LNCAP (cell line): ENCODE results near the gene FAM151B.

Source experiments
- CTCF ChIP-seq: fragments of 450-650 bp; IDR thresholded peaks from 2 replicates; pipeline ENCODE4 v1.5.1; 2017; ENCODE audit warnings: mild to moderate bottlenecking

The FAM151B gene

DNA sequence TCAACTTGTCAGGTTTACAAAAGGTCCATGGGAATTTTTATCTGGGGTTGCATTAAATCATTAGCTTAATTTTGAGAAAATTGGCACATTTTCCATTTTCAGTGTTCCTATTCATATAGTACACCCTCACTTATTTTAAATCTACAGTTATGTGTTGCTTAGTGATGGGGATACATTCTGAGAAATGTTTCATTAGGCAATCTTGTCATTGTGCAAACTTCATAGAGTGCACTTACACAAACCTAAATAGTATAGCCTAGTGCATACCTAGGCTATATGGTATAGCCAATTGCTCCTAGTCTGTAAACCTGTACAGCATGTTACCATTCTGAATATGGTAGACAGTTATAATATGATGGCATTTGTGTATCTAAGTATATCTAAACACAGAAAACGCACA is 19.8 kb upstream of the FAM151B start:
- no peak for TF ChIP-seq CTCF

DNA sequence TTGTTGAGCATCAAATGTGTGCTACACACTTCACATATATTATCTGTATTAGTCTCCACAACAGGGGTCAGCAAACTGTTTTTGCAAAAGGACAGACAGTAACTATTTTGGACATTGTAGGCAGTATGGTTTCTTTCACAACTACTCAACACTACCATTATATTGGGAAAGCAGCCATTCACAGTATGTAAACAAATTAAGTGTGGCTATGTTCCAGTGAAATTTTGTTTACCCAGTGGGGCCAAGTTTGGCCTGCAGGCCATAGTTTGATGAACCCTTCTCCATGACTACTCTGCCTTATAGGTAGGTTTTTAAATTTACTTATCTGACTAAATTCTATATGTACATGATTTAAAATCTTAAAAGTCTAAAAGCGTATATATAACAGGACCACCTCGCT is 13.0 kb upstream of the FAM151B start:
- no peak for TF ChIP-seq CTCF

- no peak for TF ChIP-seq CTCF
These were observed 8.2 kb upstream of the FAM151B start for GRCh38 chr5:80479713-80480112.

DNA sequence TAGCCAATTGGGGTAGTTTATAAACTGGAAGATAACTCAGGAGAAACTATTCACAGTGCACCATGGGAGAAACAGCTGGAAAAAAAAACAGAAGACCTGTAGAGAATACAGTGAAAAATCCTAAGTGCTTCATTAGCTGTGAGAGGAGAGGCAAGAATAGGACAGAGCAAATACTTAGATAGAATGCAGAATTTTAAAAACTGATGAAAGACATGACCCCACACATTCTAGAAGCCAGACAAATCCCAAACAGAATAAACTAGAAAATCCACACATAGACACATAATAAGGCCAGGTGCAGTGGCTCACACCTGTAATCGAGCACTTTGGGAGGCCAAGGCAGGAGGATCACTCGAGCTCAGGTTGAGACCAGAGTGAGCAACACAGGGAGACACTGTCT is 7.5 kb upstream of the FAM151B start:
- no peak for TF ChIP-seq CTCF

GRCh38 chr5:80481019-80481893 is 6.6 kb upstream of the FAM151B start:
- TF ChIP-seq CTCF = peak; percentile 85

- no peak for TF ChIP-seq CTCF
These were observed 5.3 kb upstream of the FAM151B start for GRCh38 chr5:80482578-80482977.

GRCh38 chr5:80483636-80484232 is 4.2 kb upstream of the FAM151B start:
- no peak for TF ChIP-seq CTCF
